Breast epithelium (tissue), 3 donors: ENCODE results near the gene KCNK5.

Experiments
- POLR2A ChIP-seq: fragments of 450-650 bp; IDR thresholded peaks from one replicate; pipeline ENCODE4 v1.6.1; 2016; ENCODE audit warnings: antibody characterized with exemption, mild to moderate bottlenecking, moderate library complexity
- POLR2AphosphoS5 ChIP-seq, 3 donors: sonication (generic); formaldehyde crosslinking; IDR thresholded peaks; one replicate each; pipeline ENCODE4 v1.6.1; 2017; ENCODE audit warnings: antibody characterized with exemption in 3 of 3
- TF ChIP-seq, protein P1 (sequence below), 3 donors: fragments of 450-650 bp; IDR thresholded peaks; one replicate each; pipeline ENCODE4 v1.5.1; 2016 to 2017; ENCODE audit warnings: antibody characterized with exemption in 3 of 3, mild to moderate bottlenecking in 3 of 3, moderate library complexity in 3 of 3

DNA sequence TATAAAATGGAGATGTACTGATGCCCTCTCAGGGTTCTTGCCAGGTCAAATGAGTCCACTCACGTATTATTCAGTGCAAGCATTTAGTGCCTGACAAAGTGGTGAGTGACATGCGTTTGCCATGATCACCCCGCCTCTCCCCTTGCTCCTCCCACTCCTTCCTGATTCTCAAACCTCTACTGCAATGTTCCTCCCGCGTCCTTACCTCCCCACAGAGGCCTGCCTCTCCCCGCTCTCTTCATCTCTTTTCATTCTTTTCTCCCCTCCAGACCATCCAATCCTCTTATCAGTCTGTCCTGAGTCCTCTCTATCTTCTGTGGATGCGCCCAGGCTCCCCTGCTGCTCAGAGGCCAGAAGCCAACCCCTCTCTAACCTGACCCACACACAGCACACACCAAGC lies 40.7 kb downstream of the KCNK5 start:
- TF ChIP-seq, protein P1, sequence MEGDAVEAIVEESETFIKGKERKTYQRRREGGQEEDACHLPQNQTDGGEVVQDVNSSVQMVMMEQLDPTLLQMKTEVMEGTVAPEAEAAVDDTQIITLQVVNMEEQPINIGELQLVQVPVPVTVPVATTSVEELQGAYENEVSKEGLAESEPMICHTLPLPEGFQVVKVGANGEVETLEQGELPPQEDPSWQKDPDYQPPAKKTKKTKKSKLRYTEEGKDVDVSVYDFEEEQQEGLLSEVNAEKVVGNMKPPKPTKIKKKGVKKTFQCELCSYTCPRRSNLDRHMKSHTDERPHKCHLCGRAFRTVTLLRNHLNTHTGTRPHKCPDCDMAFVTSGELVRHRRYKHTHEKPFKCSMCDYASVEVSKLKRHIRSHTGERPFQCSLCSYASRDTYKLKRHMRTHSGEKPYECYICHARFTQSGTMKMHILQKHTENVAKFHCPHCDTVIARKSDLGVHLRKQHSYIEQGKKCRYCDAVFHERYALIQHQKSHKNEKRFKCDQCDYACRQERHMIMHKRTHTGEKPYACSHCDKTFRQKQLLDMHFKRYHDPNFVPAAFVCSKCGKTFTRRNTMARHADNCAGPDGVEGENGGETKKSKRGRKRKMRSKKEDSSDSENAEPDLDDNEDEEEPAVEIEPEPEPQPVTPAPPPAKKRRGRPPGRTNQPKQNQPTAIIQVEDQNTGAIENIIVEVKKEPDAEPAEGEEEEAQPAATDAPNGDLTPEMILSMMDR (IDR thresholded peaks at IDR 0.05) = no peak
- TF ChIP-seq POLR2A = no peak
- TF ChIP-seq POLR2AphosphoS5 (IDR thresholded peaks at IDR 0.05) = no peak
